Measurements from ENCODE around the gene TDP1. TPM values are rescaled to one million over a fixed set of nuclear protein-coding genes. Genes with fewer than 3 reads are reported as not detected.
A peak's percentile ranks its signal among the peaks of the same experiment; 100 is the strongest.

The TDP1 gene
- total and polyA plus RNA-seq, 9 of the 15 experiments (the other 6 are each of a cell fraction or from before 2014, with no cell fraction given) = 21.4 to 41.6 (median 32.3) TPM

GRCh38 chr14:89955745-89956660, at the start of gene TDP1 (continued):
- TF ChIP-seq, protein P1, sequence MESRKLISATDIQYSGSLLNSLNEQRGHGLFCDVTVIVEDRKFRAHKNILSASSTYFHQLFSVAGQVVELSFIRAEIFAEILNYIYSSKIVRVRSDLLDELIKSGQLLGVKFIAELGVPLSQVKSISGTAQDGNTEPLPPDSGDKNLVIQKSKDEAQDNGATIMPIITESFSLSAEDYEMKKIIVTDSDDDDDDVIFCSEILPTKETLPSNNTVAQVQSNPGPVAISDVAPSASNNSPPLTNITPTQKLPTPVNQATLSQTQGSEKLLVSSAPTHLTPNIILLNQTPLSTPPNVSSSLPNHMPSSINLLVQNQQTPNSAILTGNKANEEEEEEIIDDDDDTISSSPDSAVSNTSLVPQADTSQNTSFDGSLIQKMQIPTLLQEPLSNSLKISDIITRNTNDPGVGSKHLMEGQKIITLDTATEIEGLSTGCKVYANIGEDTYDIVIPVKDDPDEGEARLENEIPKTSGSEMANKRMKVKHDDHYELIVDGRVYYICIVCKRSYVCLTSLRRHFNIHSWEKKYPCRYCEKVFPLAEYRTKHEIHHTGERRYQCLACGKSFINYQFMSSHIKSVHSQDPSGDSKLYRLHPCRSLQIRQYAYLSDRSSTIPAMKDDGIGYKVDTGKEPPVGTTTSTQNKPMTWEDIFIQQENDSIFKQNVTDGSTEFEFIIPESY (CRISPR knock-in tag; IDR thresholded peaks at IDR 0.05) = 0 out of 2 replicates have a peak, but pooled peaks have one; percentile 31
- TF ChIP-seq ESRRB (CRISPR knock-in tag; IDR thresholded peaks at IDR 0.05; ENCODE audit: borderline replicate concordance) = no peak
- 0 out of 2 replicates have a peak, but pooled peaks have one; percentile 34 for TF ChIP-seq ZNF431 (CRISPR knock-in tag; IDR thresholded peaks at IDR 0.05)
- TF ChIP-seq ZBTB2 (IDR thresholded peaks at IDR 0.05) = peak; percentile 83
- TF ChIP-seq ZNF124 (CRISPR knock-in tag; IDR thresholded peaks at IDR 0.05) = no peak
- peak; percentile 77 for TF ChIP-seq MGA (IDR thresholded peaks at IDR 0.05)
- TF ChIP-seq FOXK2 (conservative IDR thresholded peaks at IDR 0.05 in 1 of 2, IDR thresholded peaks at IDR 0.05 in 1 of 2; ENCODE audit: low read depth in 2 of 2) = peak; percentile 83 to 84
- TF ChIP-seq, protein P2, sequence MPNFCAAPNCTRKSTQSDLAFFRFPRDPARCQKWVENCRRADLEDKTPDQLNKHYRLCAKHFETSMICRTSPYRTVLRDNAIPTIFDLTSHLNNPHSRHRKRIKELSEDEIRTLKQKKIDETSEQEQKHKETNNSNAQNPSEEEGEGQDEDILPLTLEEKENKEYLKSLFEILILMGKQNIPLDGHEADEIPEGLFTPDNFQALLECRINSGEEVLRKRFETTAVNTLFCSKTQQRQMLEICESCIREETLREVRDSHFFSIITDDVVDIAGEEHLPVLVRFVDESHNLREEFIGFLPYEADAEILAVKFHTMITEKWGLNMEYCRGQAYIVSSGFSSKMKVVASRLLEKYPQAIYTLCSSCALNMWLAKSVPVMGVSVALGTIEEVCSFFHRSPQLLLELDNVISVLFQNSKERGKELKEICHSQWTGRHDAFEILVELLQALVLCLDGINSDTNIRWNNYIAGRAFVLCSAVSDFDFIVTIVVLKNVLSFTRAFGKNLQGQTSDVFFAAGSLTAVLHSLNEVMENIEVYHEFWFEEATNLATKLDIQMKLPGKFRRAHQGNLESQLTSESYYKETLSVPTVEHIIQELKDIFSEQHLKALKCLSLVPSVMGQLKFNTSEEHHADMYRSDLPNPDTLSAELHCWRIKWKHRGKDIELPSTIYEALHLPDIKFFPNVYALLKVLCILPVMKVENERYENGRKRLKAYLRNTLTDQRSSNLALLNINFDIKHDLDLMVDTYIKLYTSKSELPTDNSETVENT (CRISPR knock-in tag; IDR thresholded peaks at IDR 0.05) = peak; percentile 57; the same call in 1 of the 2 replicates
